OCI-LY7 (cell line): Measurements from ENCODE around the gene BCAR3. TPM values are rescaled to one million over a fixed set of nuclear protein-coding genes. Genes with fewer than 3 reads are reported as not detected.

Experiments
- BruUV-seq: library from RNA; stranded (reverse); fragments of 400-500 nt; replicated peaks from 2 replicates; lab custom pipeline; 2021; lab: Mats Ljungman, UMichigan
- CTCF ChIA-PET: fragments of 300-600 bp; sonication (Branson Sonifier 250); formaldehyde crosslinking; loops from one replicate; lab custom pipeline; 2022; ENCODE audit warnings: antibody characterized with exemption; ENCODE audit not compliant: unreplicated experiment; lab: Charles Lee
- POLR2A ChIA-PET: fragments of 300-600 bp; sonication (Branson Sonifier 250); formaldehyde crosslinking; loops from one replicate; lab custom pipeline; 2022; ENCODE audit warnings: antibody characterized with exemption; lab: Charles Lee
- DNase-seq: peaks from one replicate; pipeline ENCODE4 v3.0.0-alpha.2; 2015; ENCODE audit warnings: low spot score
- H2AFZ ChIP-seq: fragments of 200-600 bp; sonication (generic), shearing (Covaris generic); 2 replicates; pipeline ENCODE4 v1.6.1; 2014; ENCODE audit warnings: mild to moderate bottlenecking, antibody characterized with exemption, low read length, moderate library complexity
- H3K27ac ChIP-seq: fragments of 200-600 bp; sonication (generic); 2 replicates; pipeline ENCODE4 v1.5.1; 2014; ENCODE audit warnings: mixed run types, low read depth, mild to moderate bottlenecking, moderate library complexity, low read length, inconsistent platforms; ENCODE audit not compliant: poor library complexity, severe bottlenecking
- H3K36me3 ChIP-seq: fragments of 200-600 bp; sonication (generic); 2 replicates; pipeline ENCODE4 v1.6.1; 2014; ENCODE audit warnings: mild to moderate bottlenecking, antibody characterized with exemption, low read length, moderate library complexity, mixed read lengths; ENCODE audit not compliant: insufficient read depth
- H3K4me1 ChIP-seq: fragments of 200-600 bp; sonication (generic); 2 replicates; pipeline ENCODE4 v1.5.1; 2014; ENCODE audit warnings: mild to moderate bottlenecking, low read length; ENCODE audit not compliant: insufficient read depth, poor library complexity, severe bottlenecking
- H3K4me2 ChIP-seq: fragments of 200-600 bp; sonication (generic); 2 replicates; pipeline ENCODE4 v1.6.1; 2014; ENCODE audit warnings: mild to moderate bottlenecking, low read length
- H3K4me3 ChIP-seq: fragments of 200-600 bp; sonication (generic); 2 replicates; pipeline ENCODE4 v1.5.1; 2014; ENCODE audit warnings: mild to moderate bottlenecking, low read depth, low read length; ENCODE audit not compliant: poor library complexity, severe bottlenecking
- H3K79me2 ChIP-seq: fragments of 200-600 bp; sonication (generic); 2 replicates; pipeline ENCODE4 v1.6.1; 2016; ENCODE audit warnings: low read depth, mild to moderate bottlenecking, low read length, moderate library complexity, mixed read lengths; ENCODE audit not compliant: insufficient read depth
- H3K9me2 ChIP-seq: fragments of 200-600 bp; sonication (generic); 2 replicates; pipeline ENCODE4 v1.6.1; 2016; ENCODE audit warnings: mild to moderate bottlenecking, low read length, mixed read lengths; ENCODE audit not compliant: insufficient read depth
- H3K9me3 ChIP-seq: fragments of 200-600 bp; sonication (generic); 2 replicates; pipeline ENCODE4 v1.6.1; 2014; ENCODE audit warnings: mild to moderate bottlenecking, mixed run types, low read length, mixed read lengths
- H4K20me1 ChIP-seq: fragments of 200-600 bp; sonication (generic); 2 replicates; pipeline ENCODE4 v1.6.1; 2014; ENCODE audit warnings: mild to moderate bottlenecking, antibody characterized with exemption, low read length, moderate library complexity, mixed read lengths; ENCODE audit not compliant: insufficient read depth
- CTCF ChIP-seq: fragments of 200-600 bp; sonication (generic); conservative IDR thresholded peaks from 2 replicates; pipeline ENCODE4 v1.5.1; 2014; ENCODE audit warnings: mild to moderate bottlenecking, antibody characterized with exemption, low read length, moderate library complexity, mixed read lengths
- EZH2phosphoT487 ChIP-seq: fragments of 200-600 bp; sonication (generic); IDR thresholded peaks from 2 replicates; pipeline ENCODE4 v1.6.1; 2018; ENCODE audit warnings: low read depth, borderline replicate concordance, mild to moderate bottlenecking, mixed run types, antibody characterized with exemption, low read length, moderate library complexity, mixed read lengths
- intact Hi-C: fragments of 100-400 bp; cut with micrococcal nuclease; formaldehyde crosslinking; loops from one replicate; pipeline ENCODE4 v1.10.0; 2022; ENCODE audit not compliant: unreplicated experiment
- total RNA-seq, 2 experiments: library from RNA; depleted of rRNA in 1 of 2; stranded (reverse); fragments of >200 nt in 1 of 2; shearing (Covaris generic) in 1 of 2; gene quantifications; 2 replicates each; pipeline ENCODE4 v1.2.3, GENCODE V29; 2014 to 2022

The BCAR3 gene
- total RNA-seq, 2 experiments from 2014 or later, result 16.3 to 24.2 TPM

- Histone ChIP-seq H4K20me1 (no peaks in the 10 kb centered on the region), H3K36me3 (no peaks in the 10 kb centered on the region), H3K27ac (no peak overlapping the region), H3K9me3 (no peaks in the 10 kb centered on the region), H3K4me2 (no peak overlapping the region), H2AFZ (no peak overlapping the region), H3K4me3 (no peak overlapping the region), H3K79me2 (no peaks in the 10 kb centered on the region), H3K4me1 (no peaks in the 10 kb centered on the region), H3K9me2 (no peaks in the 10 kb centered on the region)
- intact Hi-C loops, result no loop called here
- no TSS peak for BruUV-seq
- TF ChIP-seq CTCF, result no peak
- TF ChIP-seq EZH2phosphoT487, result no peak
- CTCF ChIA-PET, result no interaction called here
- no peak for DNase-seq
- POLR2A ChIA-PET, result interaction anchor here (0.6 kb wide), 1 partner anchor 1840 kb away, joined by 5 read pairs; no protein-coding TSS in a partner anchor
Observed at GRCh38 chr1:93603601-93604000, 78.0 kb downstream of the BCAR3 start.

GRCh38 chr1:93603106-93603505, 78.5 kb downstream of the BCAR3 start:
- no peaks in the 10 kb centered on the region for H4K20me1 ChIP-seq
- no peaks in the 10 kb centered on the region for H3K9me2 ChIP-seq
- no peak overlapping the region for H3K4me2 ChIP-seq
- DNase-seq, result no peak
- no peaks in the 10 kb centered on the region for H3K79me2 ChIP-seq
- TF ChIP-seq CTCF, result no peak
- no peak for TF ChIP-seq EZH2phosphoT487
- BruUV-seq, result no TSS peak
- H2AFZ ChIP-seq, result no peak overlapping the region
- no peaks in the 10 kb centered on the region for H3K9me3 ChIP-seq
- no peaks in the 10 kb centered on the region for H3K36me3 ChIP-seq
- H3K27ac ChIP-seq, result no peak overlapping the region
- H3K4me1 ChIP-seq, result no peaks in the 10 kb centered on the region
- H3K4me3 ChIP-seq, result no peak overlapping the region
- POLR2A ChIA-PET, result interaction anchor here (0.6 kb wide), 1 partner anchor 1839 kb away, joined by 5 read pairs; no protein-coding TSS in a partner anchor
- intact Hi-C loops, result no loop called here
- CTCF ChIA-PET, result no interaction called here

- no TSS peak for BruUV-seq
Observed at GRCh38 chr1:93602101-93602500, 79.5 kb downstream of the BCAR3 start.

More at GRCh38 chr1:93602101-93602500, 79.5 kb downstream of the BCAR3 start:
- no peak overlapping the region for H3K27ac ChIP-seq
- DNase-seq, result no peak
- TF ChIP-seq EZH2phosphoT487, result no peak
- TF ChIP-seq CTCF, result no peak
- intact Hi-C loops, result no loop called here
- CTCF ChIA-PET, result no interaction called here
- H3K9me2 ChIP-seq, result no peaks in the 10 kb centered on the region
- POLR2A ChIA-PET, result interaction anchor here (0.6 kb wide), 1 partner anchor 642 kb away, joined by 3 read pairs; no protein-coding TSS in a partner anchor
- H3K4me2 ChIP-seq, result no peak overlapping the region
- H3K79me2 ChIP-seq, result no peaks in the 10 kb centered on the region
- H3K4me1 ChIP-seq, result no peaks in the 10 kb centered on the region
- H2AFZ ChIP-seq, result no peak overlapping the region
- H3K4me3 ChIP-seq, result no peak overlapping the region
- H4K20me1 ChIP-seq, result no peaks in the 10 kb centered on the region
- no peaks in the 10 kb centered on the region for H3K36me3 ChIP-seq
- no peaks in the 10 kb centered on the region for H3K9me3 ChIP-seq
